Naive thymus-derived CD4-positive, alpha-beta T cell (primary cell): ENCODE measurements around the gene TTLL5. TPM values are rescaled to one million over a fixed set of nuclear protein-coding genes. Genes with fewer than 3 reads are reported as not detected.

Source experiments
- ATAC-seq: fragments of 150-1000 bp; cut with Tn5 transposase; 2 replicates; pipeline ENCODE4 v1.10.0; 2021; ENCODE audit warnings: mild to moderate bottlenecking, moderate library complexity
- CTCF ChIA-PET: fragments of 350-600 bp; sonication (Branson Sonifier 250); formaldehyde crosslinking; loops from one replicate; lab custom pipeline; 2021; ENCODE audit warnings: antibody characterized with exemption; lab: Charles Lee
- POLR2A ChIA-PET: fragments of 350-600 bp; sonication (Branson Sonifier 250); formaldehyde crosslinking; loops from one replicate; lab custom pipeline; 2021; ENCODE audit warnings: antibody characterized with exemption, inconsistent platforms; lab: Charles Lee
- DNase-seq, 9 donors: peaks; one replicate each; pipeline versions ENCODE4 v3.0.0 to v3.0.0-alpha.2; 2020 to 2022; ENCODE audit warnings: mixed read lengths in 1 of 9
- H3K27ac ChIP-seq: one replicate; pipeline ENCODE4 v1.7.0; 2013; ENCODE audit warnings: mild to moderate bottlenecking, low read depth, low read length, moderate library complexity
- H3K27me3 ChIP-seq, 2 donors: one replicate each; pipeline ENCODE4 v1.7.0; 2013; ENCODE audit warnings: low read length in 2 of 2, mild to moderate bottlenecking in 2 of 2, moderate library complexity in 2 of 2; ENCODE audit not compliant: control insufficient read depth in 2 of 2, insufficient read depth in 2 of 2
- H3K36me3 ChIP-seq, 3 experiments: 1 replicate in 2 of 3; 2 replicates in 1 of 3; pipeline ENCODE4 v1.7.0; 2013; ENCODE audit warnings: low read length in 3 of 3, mild to moderate bottlenecking in 3 of 3, moderate library complexity in 1 of 3; ENCODE audit not compliant: insufficient read depth in 3 of 3, control insufficient read depth in 2 of 3
- H3K4me1 ChIP-seq, 2 donors: one replicate each; pipeline ENCODE4 v1.7.0; 2013; ENCODE audit warnings: low read length in 2 of 2, mild to moderate bottlenecking in 2 of 2, moderate library complexity in 1 of 2; ENCODE audit not compliant: control insufficient read depth in 2 of 2, insufficient read depth in 2 of 2
- H3K4me3 ChIP-seq: 2 replicates; pipeline ENCODE4 v1.7.0; 2013; ENCODE audit warnings: mild to moderate bottlenecking, low read length
- H3K9me3 ChIP-seq, 3 experiments: 1 replicate in 2 of 3; 2 replicates in 1 of 3; pipeline ENCODE4 v1.7.0; 2013; ENCODE audit warnings: low read length in 3 of 3; ENCODE audit not compliant: control insufficient read depth in 2 of 3
- H3K27ac Mint-ChIP-seq, 9 donors: one replicate each; pipeline ENCODE4 v1.8.0; 2020 to 2022; ENCODE audit warnings: mixed read lengths in 9 of 9, mild to moderate bottlenecking in 8 of 9, moderate library complexity in 5 of 9, inconsistent platforms in 2 of 9
- H3K27me3 Mint-ChIP-seq, 5 donors: one replicate each; pipeline ENCODE4 v1.8.0; 2021 to 2022; ENCODE audit warnings: mixed read lengths in 5 of 5, mild to moderate bottlenecking in 1 of 5
- H3K36me3 Mint-ChIP-seq, 5 donors: one replicate each; pipeline ENCODE4 v1.8.0; 2020 to 2022; ENCODE audit warnings: mixed read lengths in 5 of 5, mild to moderate bottlenecking in 3 of 5, inconsistent platforms in 1 of 5
- H3K4me1 Mint-ChIP-seq, 7 donors: one replicate each; pipeline ENCODE4 v1.8.0; 2020 to 2022; ENCODE audit warnings: mixed read lengths in 7 of 7, mild to moderate bottlenecking in 3 of 7, inconsistent platforms in 1 of 7
- H3K4me3 Mint-ChIP-seq, 10 donors: one replicate each; pipeline ENCODE4 v1.8.0; 2020 to 2022; ENCODE audit warnings: mild to moderate bottlenecking in 10 of 10, mixed read lengths in 10 of 10, moderate library complexity in 6 of 10, inconsistent platforms in 2 of 10
- H3K9me3 Mint-ChIP-seq, 11 donors: one replicate each; pipeline ENCODE4 v1.8.0; 2020 to 2022; ENCODE audit warnings: mixed read lengths in 11 of 11, mild to moderate bottlenecking in 4 of 11, inconsistent platforms in 1 of 11, moderate library complexity in 1 of 11
- intact Hi-C, 2 donors: fragments of 100-400 bp; cut with micrococcal nuclease; formaldehyde crosslinking; loops; one replicate each; pipeline ENCODE4 v1.15.1; 2023
- polyA plus RNA-seq, 2 donors: library from polyadenylated mRNA; unstranded; fragments of 300-500 nt; fragmentation: Illumina TruSeq; gene quantifications; one replicate each; pipeline ENCODE4 v1.2.3, GENCODE V29; 2021
- total RNA-seq, 6 experiments: library from RNA in 5 of 6; stranded (reverse) in 5 of 6; gene quantifications; 1 replicate in 5 of 6; 2 replicates in 1 of 6; pipeline ENCODE4 v1.2.3 and lab custom pipeline; 2021 to 2026

TTLL5 gene
- total and polyA plus RNA-seq, 7 experiments from 2014 or later: 7.8 to 31.4 (median 21.5) TPM

DNA sequence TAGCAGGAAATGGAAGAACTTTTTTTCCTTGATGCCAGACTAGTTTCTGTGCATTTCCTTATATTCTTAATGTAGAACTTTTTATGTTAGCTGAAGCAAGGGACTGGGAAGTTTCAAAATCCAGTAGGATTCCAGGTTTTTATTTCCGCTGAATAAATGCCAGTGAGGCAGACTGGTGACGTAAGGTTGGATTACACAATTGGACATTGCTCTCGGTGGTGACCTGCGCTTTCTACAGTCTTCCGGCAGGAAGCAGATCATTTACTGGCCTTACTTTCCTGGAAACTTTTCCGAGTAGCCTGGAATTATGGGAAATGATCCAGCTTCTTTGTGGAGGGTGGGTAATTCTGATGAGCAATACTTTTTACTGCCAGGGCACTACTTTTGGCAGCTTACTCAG is 328.1 kb downstream of the TTLL5 start:
- no peak for ATAC-seq
- Histone ChIP-seq H3K9me3 (no peaks in the 10 kb centered on the region), H3K4me3 (no peak overlapping the region), H3K27ac (no peak overlapping the region), H3K4me1 (peaks cover 5 to 9% of the 10 kb centered on the region in 2 donors), H3K27me3 (no peaks in the 10 kb centered on the region), H3K36me3 (peaks cover 0 to 16% (median 0%) of the 10 kb centered on the region in 3 experiments)
- H3K4me3 Mint-ChIP-seq: no peak overlapping the region
- ChIA-PET CTCF (no interaction called here), POLR2A (interaction anchor here (1.5 kb wide), 1 partner anchor 9 kb away, joined by 3 read pairs; no protein-coding TSS in a partner anchor)
- H3K4me1 Mint-ChIP-seq: peaks cover 12 to 18% (median 16%) of the 10 kb centered on the region in 7 donors
- no peak overlapping the region for H3K27ac Mint-ChIP-seq
- H3K27me3 Mint-ChIP-seq: peaks cover 0 to 12% (median 0%) of the 10 kb centered on the region in 5 donors
- DNase-seq: no peak
- intact Hi-C loops: loop anchor here (5.0 to 10.0 kb wide), 7 partner anchors 163 to 1904 kb away; partner anchors contain the start of genes ALDH6A1 (in 1 of the 2), BATF (in 1 of the 2), CIPC (in 1 of the 2) and GPATCH2L (in 1 of the 2)
- no peaks in the 10 kb centered on the region for H3K9me3 Mint-ChIP-seq
- H3K36me3 Mint-ChIP-seq: peaks cover 0 to 36% (median 12%) of the 10 kb centered on the region in 5 donors

DNA sequence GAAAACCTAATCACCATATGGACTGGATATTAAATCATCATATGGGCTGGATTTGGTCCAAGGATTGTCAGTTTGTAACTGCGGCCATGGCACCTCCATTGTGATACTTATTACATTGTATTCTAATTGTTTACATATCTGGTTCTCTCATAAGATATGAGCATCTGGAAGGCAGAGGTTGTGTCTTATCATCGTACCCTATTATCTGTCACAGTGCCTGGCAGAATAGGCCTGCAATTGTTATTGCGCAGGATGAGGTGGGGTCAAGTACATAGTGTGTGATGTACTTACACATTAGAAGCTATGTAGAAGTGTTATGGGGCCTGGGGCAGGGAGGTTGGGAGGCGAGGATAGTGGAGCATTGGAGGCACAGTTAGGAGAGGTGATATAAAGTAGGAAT is 329.3 kb downstream of the TTLL5 start:
- Histone ChIP-seq H3K36me3 (peaks cover 0 to 26% (median 0%) of the 10 kb centered on the region in 3 experiments), H3K27me3 (no peaks in the 10 kb centered on the region), H3K27ac (no peak overlapping the region), H3K4me1 (peaks cover 5 to 6% of the 10 kb centered on the region in 2 donors), H3K4me3 (no peak overlapping the region), H3K9me3 (no peaks in the 10 kb centered on the region)
- CTCF ChIA-PET: no interaction called here
- POLR2A ChIA-PET: interaction anchor here (0.7 to 1.5 kb wide), 2 partner anchors 8 to 22 kb away, joined by 3 to 4 read pairs; partner anchors contain the start of gene TGFB3
- DNase-seq: no peak
- Mint-ChIP-seq H3K27me3 (peaks cover 0 to 2% (median 0%) of the 10 kb centered on the region in 5 donors), H3K4me1 (peaks cover 12 to 14% (median 13%) of the 10 kb centered on the region in 7 donors), H3K27ac (no peak overlapping the region), H3K4me3 (no peak overlapping the region), H3K9me3 (no peaks in the 10 kb centered on the region), H3K36me3 (peaks cover 0 to 42% (median 18%) of the 10 kb centered on the region in 5 donors)
- ATAC-seq: no peak
- intact Hi-C loops: no loop called here

DNA sequence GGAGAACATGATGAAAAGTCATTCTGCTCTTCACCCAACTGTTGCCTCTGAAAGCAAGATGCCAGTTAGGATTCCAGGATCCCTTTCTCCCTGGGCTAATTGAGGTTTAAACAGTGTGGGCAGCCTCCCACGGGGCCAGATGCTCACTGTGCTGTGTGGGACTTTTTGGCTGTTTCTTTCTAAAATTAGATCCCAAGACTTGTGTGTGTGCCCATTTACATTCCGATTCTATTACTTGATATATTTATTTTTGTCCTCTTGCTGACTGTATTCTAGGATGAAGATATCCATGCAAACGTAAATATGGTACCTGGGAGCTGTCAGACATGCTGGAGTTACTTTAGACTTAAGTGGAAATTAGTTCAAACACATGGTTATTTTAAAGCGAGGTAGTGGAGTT is 330.7 kb downstream of the TTLL5 start:
- Histone ChIP-seq H3K27ac (no peak overlapping the region), H3K4me1 (no peaks in the 10 kb centered on the region), H3K36me3 (peaks cover 0 to 35% (median 4%) of the 10 kb centered on the region in 3 experiments), H3K27me3 (no peaks in the 10 kb centered on the region), H3K4me3 (no peak overlapping the region), H3K9me3 (no peaks in the 10 kb centered on the region)
- ChIA-PET POLR2A (interaction anchor here (1.5 kb wide), 1 partner anchor 9 kb away, joined by 4 read pairs; the partner anchor contains the start of gene TGFB3), CTCF (interaction anchor here (0.6 kb wide), 1 partner anchor 32 kb away, joined by 5 read pairs; no protein-coding TSS in a partner anchor)
- Mint-ChIP-seq H3K36me3 (peaks cover 0 to 50% (median 23%) of the 10 kb centered on the region in 5 donors), H3K4me1 (peaks cover under 1 to 5% (median 1%) of the 10 kb centered on the region in 7 donors), H3K27me3 (no peaks in the 10 kb centered on the region), H3K4me3 (no peak overlapping the region), H3K9me3 (no peaks in the 10 kb centered on the region), H3K27ac (no peak overlapping the region)
- intact Hi-C loops: no loop called here
- no peak for ATAC-seq
- no peak for DNase-seq

DNA sequence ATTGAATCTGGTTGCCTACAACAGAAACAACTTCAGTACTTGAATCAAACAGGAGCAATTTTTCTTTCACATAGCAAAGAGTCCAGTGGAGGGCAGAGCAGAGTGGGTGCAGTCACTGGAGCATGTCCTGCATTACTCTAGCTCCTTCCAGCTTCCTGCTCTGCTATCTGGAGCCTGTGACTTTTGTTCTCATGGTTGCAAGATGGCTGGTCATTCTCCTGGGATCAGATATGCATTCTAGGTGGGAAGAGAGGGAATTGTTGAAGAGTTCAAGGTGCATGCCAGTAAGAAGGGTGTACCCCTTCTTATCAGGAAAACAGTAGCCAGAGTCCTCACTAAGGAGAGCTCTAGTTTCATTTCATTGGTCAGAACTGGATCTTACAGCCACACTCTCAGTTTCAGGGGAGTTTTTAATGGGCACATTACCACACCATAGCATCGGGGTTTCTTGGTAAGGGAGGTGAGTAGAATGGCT is 332.6 kb downstream of the TTLL5 start:
- H3K4me1 Mint-ChIP-seq: peaks cover 0 to 5% (median 0%) of the 10 kb centered on the region in 7 donors
- POLR2A ChIA-PET: no interaction called here
- CTCF ChIA-PET: interaction anchor here (0.6 to 1.6 kb wide), 2 partner anchors 11 to 24 kb away, joined by 3 to 4 read pairs; no protein-coding TSS in a partner anchor

DNA sequence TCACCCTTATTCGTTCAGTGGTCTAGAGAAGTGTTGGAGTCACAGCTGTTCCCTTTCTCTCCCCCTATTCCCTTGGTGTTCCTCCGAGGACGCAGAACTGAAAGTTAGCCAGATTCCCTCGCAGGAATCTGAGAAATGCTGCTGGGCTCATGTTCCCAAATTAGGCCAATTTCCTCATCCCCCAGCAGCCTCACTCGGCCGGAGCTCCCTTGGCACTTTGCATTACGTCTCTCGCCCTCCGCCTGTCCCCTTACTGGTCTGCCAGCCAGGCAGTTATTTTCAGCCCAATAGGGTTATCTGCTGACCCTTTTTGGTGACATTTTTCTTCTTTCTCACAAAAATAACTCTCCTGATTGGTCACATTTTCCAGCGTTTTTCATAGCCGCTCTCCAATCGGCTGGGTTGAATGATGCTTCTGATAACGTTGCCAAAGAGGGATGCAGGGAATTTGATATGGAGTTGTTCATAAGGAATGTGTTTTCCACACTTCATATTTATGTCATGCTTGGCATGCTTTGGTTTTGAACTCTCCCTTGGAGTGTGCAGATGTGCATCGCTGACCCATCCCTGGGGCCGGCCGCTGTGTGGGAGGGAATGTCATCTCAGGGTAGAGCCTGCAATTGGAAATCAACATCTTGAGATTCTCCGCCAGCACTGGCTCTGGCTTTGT is 334.5 kb downstream of the TTLL5 start:
- Histone ChIP-seq H3K27me3 (no peaks in the 10 kb centered on the region), H3K27ac (no peak overlapping the region), H3K36me3 (peaks cover 0 to 42% (median 4%) of the 10 kb centered on the region in 3 experiments), H3K4me3 (no peak overlapping the region), H3K9me3 (no peaks in the 10 kb centered on the region), H3K4me1 (no peaks in the 10 kb centered on the region)
- DNase-seq (no peak), ATAC-seq (no peak)
- Mint-ChIP-seq H3K9me3 (no peaks in the 10 kb centered on the region), H3K27ac (no peak overlapping the region), H3K4me3 (no peak overlapping the region), H3K36me3 (peaks cover 0 to 53% (median 39%) of the 10 kb centered on the region in 5 donors), H3K4me1 (peaks cover 0 to 5% (median 0%) of the 10 kb centered on the region in 7 donors), H3K27me3 (no peaks in the 10 kb centered on the region)
- CTCF ChIA-PET: interaction anchor here (1.0 to 1.1 kb wide), 2 partner anchors 89 to 286 kb away, joined by 3 read pairs; no protein-coding TSS in a partner anchor
- intact Hi-C loops: no loop called here
- POLR2A ChIA-PET: no interaction called here

More for the DNA sequence above, 332.6 kb downstream of the TTLL5 start:
- ATAC-seq (no peak), DNase-seq (no peak)
- Histone ChIP-seq H3K4me3 (no peak overlapping the region), H3K27ac (no peak overlapping the region), H3K36me3 (peaks cover 0 to 45% (median 4%) of the 10 kb centered on the region in 3 experiments), H3K4me1 (no peaks in the 10 kb centered on the region), H3K27me3 (no peaks in the 10 kb centered on the region), H3K9me3 (no peaks in the 10 kb centered on the region)
- H3K27ac Mint-ChIP-seq: no peak overlapping the region
- no peaks in the 10 kb centered on the region for H3K9me3 Mint-ChIP-seq
- peaks cover 0 to 60% (median 32%) of the 10 kb centered on the region in 5 donors for H3K36me3 Mint-ChIP-seq
- H3K4me3 Mint-ChIP-seq: no peak overlapping the region
- intact Hi-C loops: no loop called here
- H3K27me3 Mint-ChIP-seq: no peaks in the 10 kb centered on the region

DNA sequence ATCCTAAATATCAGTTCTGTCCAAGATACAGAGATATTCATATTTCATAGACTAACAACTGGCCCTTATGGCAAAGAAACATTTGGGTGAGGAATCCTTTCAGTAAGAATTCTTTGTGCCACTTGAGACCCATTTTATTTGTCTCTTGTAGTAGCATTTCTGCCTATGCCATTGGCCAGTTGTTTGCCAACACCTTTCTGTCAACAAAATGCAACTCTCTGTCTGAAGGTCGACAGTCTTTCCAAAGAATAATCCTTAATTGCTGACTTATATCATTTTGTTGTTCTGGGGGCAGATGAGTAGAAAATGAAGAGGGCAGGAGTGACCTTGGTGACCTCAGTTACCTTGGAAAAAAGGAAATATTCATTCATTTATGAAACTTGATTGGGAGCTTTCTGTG is 335.4 kb downstream of the TTLL5 start:
- POLR2A ChIA-PET: no interaction called here
- peaks cover 3 to 61% (median 48%) of the 10 kb centered on the region in 5 donors for H3K36me3 Mint-ChIP-seq
- H3K4me1 ChIP-seq: no peaks in the 10 kb centered on the region
- no peak overlapping the region for H3K4me3 Mint-ChIP-seq
- H3K9me3 Mint-ChIP-seq: no peaks in the 10 kb centered on the region
- H3K4me3 ChIP-seq: no peak overlapping the region
- H3K27ac ChIP-seq: no peak overlapping the region
- H3K4me1 Mint-ChIP-seq: peaks cover 0 to 5% (median 0%) of the 10 kb centered on the region in 7 donors
- DNase-seq: no peak
- no peak for ATAC-seq
- H3K27me3 Mint-ChIP-seq: no peaks in the 10 kb centered on the region
- intact Hi-C loops: no loop called here
- peak overlapping the region in 1 of 9 donors; percentile 65 for H3K27ac Mint-ChIP-seq
- H3K9me3 ChIP-seq: no peaks in the 10 kb centered on the region
- H3K36me3 ChIP-seq: peaks cover 0 to 48% (median 4%) of the 10 kb centered on the region in 3 experiments
- CTCF ChIA-PET: no interaction called here
- H3K27me3 ChIP-seq: no peaks in the 10 kb centered on the region
